DMS53 (cell line): ENCODE results near the gene DLST.
A peak's percentile ranks its signal among the peaks of the same experiment; 100 is the strongest.
"Not testable (repeated sequence)": the region's sequence is repeated elsewhere in the genome, so short reads cannot be mapped to it uniquely, and the experiment has no call there.

Source experiments
- DNase-seq: peaks from one replicate; lab custom pipeline; 2025; lab: John Stamatoyannopoulos, UW

Gene DLST

DNA sequence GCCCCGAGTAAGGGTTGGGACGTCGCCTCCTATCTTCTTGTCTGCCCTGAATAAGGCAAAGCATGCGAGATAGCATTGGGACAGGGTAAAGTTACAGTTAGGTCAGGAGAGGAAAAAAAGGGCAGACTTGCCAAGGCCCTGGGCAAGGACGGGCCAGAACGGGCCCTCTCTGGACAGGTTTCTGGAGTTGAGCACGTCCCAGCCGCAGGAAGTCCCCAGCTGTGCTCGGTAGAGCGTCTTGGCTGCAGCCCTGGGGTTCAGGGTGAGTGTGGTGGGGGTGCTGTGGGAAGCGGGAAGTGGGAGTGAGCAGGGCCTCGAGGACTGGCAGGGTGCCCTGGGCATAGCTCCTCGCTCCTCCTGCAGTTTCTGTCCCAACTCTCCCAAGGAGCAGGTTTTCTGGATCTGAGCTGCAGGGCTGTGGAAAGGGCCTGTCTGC, 35.9 kb downstream of the DLST start:
- DNase-seq: no peak

DNA sequence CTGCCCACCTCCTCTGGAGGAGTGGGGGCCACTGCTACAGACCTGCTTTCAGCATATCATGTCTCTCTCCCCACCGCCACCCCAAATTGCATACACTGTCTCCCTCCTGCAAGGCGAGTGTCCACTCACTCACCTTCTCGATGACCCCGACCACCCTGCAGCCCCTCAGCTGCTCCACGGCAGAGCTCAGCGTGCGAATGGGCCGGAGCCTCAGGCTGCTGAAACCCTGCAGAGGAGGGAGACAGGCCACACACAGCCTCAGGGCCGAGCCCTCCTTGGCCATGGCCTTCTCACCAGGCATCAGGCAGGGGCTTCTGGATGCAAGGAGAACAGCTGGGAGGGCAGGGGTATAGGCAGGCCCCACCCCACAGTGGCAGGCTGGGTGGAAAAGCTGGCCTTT, 36.7 kb downstream of the DLST start:
- no peak for DNase-seq

DNA sequence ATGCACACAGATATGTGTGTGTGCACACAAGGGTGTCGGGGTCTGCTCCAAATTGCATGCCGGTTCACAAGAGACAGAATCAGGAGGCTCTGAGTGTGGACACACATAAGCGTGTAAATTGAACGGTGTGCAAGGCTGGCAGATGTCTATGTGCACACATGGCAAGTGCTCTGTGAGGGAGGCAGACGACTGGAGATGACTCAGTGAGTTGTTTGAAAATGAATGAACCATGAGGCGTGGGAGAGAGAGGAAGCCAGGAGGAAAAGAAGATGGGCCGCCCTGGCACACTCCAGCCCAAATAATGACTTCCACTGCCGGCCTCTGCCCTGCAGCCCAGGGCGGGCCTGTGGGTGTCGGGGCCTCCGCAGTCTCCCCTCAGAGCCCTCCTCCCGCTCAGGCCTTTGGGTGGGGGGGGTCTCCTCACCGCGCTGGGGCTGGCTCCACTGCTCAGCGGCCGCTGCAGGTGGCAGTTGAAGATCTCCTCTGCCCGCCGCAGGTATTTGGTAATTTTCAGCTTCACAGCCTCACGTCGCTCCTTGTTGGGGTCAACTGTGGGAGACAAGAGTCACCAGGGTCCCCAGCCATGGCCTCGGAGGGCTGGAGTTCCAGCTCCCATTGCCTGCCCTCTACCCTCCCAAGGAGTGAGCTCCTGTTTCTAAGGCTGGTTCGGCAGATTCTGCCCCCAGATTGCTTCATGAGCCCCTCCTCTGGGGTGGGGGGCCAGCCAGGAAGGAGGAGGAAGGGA, 37.9 kb downstream of the DLST start:
- DNase-seq: no peak

DNA sequence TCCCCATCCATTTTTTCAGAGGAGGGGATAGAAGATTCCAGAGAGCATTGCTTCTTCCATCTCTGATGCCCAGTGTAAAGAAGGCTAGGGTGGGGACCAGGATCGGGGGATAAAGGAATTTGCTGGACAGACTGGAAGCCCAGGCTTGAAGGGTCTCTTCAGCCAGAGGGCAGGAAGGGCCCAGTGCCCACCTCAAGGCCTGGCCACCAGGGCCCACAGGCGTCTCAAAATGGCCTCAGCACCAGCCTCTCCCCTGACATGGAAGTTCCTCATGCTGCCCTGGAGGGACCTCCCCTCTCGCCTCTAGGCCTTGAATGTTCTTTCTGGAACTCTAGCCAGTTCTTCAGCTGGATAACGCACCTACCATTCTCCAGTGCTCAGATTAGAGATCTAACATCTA, 38.6 kb downstream of the DLST start:
- DNase-seq: no peak

DNA sequence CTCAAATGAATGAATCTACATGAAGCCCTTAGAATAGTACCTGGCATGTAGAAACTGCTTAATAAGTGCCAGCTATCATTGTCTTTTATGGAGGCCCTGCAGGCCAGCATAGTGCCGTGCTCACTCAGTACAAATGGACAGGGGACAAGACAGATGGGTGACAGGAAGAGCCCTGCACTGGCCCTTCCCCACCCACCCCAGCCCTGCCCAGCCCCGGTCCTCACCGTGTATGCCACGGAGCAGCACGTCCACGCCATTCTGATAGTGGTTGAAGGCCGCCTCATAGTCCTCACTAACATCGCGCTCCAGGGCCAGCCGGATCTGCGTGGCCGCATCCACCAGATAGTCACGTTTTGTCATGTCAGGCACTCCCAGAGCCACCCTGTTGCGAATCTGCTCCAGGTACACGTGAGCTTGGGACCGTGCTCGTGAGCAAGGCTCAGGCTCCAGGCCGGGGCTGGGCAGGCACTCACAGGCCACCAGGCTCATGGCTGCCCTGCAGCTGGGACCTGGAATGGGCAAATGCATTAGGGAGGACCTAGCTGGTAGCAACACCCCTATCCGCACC, 39.4 kb downstream of the DLST start:
- no peak for DNase-seq

DNA sequence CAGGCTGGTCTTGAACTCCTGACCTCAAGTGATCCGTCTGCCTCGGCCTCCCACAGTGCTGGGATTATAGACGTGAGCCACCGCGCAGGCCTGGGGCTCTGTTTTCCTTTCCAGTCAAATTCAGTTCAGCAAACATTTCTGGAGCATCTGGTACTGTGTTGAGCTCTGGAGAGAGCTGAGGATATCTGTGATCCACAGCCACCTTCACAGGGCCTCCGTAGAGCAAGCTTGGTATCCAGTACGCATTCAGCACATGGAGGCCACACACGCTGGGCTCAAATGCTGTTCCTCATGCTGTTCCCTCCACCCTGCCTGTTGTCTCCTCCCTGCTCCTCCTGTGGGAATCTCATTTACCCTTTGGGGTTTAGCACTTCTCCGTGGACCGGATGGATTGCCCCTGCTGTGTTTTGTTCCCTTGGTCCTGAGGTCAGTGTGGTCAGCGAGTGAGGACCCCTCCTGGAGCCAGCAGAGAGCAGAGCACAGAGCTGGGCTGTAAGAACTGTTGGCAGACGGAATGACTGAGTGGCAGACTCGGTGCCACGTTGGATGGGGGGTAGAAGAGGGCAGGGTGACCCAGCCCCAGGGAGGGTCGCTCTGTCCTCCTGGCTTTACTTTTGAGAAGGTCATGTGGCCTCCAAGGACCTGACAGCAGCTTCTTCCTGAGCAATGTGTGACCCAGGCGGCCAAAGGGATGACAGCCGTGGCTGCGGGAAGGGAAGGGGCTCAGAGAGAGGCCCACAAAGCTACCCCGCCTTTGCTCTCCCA, 40.5 kb downstream of the DLST start:
- DNase-seq: no peak

DNA sequence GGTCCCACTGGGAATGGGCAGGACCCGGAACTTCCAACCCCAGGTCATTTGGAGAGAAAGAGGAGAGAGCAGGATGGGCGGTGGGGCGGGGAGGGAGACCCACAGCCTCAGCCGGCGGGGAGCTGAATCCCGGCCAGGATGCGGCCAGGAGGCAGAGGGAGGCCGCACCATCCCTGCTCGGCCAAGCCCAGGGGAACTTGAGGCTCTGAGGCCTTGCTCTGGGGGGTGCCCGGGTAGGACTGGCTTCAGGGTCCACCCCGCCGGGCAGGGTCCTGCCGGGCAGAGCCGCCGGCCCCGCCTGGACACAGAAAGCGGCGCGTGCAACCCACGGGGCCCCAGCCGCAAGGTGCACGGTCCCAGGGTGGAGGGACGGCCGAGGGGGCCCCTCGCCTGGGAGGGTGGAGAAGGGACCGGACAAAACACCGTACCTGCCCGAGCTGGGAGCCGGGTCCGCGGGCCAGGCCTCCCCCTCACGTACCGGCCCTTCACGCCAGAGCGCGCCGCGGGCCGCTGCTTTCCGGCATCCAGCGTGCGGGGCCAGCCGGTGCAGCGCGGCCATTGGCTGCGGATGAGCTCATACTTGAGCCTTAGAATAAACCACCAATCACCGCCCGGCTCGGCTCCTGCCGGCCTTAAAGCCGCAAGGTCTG, 41.2 kb downstream of the DLST start, which contains the start of gene RPS6KL1:
TSS of gene RPS6KL1 (minus strand) at position 509 of the 650 bp plus-strand sequence. CDS start 1,719 bp downstream, outside the sequence.
- DNase-seq: peak; percentile 92

DNA sequence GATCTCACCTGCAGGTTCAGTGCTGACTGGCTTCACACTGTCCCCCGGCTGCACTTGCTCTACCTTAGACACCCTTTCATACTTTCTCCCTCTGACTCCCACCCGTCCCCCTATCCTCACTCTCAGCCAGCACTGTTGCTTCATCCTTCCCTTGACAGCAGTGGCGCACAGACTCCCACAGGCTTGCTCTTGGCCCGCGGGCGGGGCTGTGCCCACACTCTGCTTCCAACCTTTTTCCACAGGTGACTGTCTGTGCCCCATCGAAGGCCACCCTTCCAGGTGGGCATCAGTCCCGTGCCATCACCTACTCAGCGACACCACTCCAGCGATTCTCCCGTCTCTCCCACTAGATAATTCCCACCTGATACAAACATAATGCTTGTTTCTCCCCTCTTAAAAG, 42.3 kb downstream of the DLST start:
- DNase-seq: no peak

DNA sequence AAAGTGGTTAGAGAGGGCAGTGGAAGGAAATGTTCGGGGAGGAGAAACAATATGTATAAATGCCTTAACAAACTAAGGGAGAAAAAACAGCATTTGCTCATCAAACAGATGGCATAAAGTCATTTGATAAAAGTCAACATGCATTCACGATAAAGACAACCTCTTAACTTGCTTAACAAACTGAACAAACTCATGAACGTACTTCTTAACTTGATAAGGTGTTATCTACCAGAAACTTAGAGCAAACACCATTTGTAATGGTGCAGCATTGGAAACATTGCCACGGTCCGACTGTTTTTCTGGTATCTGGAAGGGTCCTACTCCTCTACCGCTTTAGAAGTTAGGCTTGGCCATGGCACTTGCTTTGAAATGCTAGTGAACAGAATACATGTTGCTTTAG, 45.5 kb downstream of the DLST start:
- no peak for DNase-seq

DNA sequence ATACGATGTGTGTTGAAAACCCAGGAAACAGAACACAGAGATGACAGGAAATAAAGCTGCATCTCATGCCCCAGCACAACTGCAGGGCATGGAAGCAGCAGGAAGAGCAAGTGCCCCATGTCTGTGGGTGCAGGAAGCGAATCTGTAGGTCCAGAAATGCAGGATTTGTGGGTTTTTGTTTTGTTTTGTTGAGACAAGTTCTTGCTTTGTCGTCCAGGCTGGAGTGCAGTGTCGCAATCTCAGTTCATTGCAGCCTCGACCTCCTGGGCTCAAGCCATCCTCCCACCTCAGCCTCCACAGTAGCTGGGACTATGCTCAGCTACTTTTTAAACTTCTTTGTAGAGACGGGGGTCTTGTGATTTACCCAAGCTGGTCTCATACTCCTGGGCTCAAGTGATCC, 47.5 kb downstream of the DLST start:
- DNase-seq: no peak

DNA sequence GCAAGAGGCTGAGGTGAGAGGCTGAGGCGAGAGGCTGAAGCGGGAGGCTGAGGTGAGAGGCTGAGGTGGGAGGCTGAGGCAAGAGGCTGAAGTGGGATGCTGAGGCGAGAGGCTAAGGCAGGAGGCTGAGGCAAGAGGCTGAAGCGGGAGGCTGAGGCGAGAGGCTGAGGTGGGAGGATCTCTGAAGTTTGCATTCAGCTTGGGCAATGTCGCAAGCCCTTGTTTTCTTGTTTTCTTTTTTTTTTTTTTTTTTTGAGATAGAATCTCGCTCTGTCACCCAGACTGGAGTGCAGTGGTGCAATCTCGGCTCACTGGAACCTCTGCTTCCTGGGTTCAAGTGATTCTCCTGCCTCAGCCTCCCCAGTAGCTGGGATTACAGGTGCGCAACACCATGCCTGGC, 50.0 kb downstream of the DLST start:
- DNase-seq: not testable (repeated sequence)

DNA sequence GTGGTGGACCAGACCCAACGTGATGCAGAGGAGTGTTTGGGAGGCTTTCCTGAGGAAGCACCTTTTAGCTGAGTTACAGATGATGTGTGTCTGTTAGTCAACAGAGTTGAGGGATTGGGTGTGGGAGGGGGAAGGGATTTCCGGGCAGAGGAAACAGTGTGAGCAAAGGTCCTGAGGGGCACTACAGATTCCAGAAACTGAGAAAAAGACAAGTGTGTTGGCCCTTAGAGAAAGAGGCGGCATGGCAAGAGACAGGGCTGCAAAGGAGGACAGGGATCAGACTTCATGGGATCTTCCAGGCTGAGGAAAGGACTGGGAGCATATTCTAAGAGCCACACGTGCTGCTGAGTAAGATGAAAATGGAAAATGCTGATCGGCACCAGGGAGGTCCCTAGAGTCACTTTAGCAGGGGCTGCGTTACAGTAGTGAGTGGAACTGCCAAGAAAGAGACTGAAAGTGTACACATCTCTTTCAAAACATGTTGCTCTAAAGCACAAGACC, 50.7 kb downstream of the DLST start:
- no peak for DNase-seq

DNA sequence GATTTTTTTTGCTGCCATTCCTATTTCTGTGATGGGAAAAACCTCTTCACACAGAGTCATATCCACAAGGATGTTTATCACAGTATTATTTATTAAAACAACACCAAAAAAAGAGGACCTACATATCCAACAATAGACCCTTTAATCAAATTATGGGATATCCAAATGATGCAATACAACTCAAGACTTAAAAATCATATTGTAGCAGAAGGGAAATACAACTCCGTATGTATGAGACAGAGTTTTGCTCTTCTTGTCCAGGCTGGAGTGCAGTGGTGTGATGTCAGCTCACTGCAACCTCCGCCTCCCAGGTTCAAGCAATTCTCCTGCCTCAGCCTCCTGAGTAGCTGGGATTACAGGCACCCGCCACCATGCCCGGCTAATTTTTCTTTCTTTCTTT, 51.2 kb downstream of the DLST start:
- DNase-seq: not testable (repeated sequence)

DNA sequence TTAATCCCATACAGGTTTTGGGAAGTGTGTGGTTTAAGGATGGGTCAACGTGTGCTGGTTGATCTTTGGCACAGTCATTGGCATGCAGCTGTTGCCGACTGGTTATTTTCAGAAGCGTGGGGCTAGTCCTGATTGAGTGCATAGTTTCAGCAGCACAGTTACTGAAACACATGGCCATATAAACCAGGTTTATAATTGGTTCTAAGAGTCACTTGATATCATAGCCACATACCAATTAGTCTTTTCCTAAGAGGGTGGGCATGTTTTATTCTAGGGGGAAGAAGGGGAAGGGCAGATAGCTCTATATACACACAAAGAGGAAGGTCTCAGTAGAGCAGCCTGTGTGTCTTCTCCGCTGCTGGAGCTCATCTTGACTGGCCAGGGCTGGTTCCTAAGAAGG, 52.3 kb downstream of the DLST start:
- no peak for DNase-seq

DNA sequence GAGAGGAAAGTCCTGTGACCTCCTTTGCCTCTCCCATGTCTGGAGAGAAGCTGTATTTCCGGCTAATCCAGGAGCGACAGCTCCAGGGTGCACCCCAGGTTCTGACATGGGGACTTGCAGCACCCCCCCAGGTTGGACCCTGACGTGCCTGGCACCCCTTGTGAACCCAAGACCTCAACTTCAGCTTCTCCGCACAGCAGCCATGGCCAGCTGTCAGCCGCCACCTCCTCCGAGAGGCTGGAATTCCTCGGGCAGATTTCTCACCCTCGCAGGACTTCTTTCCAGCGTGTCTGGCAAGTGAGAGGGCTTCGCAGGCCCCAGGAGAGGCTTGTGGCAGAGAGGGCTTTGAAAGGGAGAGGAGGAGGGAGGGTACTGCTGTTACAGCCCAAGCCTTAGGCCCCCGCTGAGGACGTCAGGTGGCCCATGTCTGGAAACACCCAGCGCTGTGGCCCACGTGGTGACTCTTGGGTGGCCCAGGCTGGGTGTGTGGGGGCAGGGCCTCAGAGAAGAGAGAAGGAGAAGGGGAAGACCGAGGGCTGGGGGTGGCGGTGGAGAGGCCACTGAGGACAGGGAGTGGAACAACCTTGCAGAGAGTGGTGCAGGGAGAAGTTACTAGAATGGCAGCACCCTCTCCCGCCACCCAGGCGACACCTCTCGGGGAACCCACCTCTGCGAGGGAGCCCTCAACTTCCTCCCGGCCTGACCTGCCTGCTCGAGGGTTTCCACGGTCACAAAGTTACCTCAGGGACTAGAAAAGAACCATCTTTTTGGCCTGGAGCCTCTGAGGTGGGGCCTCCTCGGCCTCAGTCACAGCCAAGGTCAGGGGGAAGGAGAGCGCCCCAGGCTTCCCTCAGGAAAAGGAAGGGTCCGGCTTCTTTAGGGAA, 53.0 kb downstream of the DLST start:
- DNase-seq: no peak

DNA sequence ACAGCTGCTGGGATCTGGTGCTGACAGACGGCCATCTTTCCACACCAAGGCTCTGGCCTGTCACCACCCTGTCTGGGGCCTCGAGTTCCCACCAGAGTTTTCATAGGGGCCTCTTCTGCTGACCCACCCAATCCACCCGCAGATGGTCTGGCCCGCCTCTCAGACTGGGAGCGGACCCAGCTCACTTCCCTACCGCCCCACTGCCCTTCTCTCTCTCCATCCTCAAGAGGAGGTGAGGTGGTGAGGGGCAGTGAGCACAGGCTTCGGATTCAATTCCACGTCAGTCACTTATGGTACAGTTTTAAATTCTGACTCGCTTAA, 53.6 kb downstream of the DLST start:
- no peak for DNase-seq

DNA sequence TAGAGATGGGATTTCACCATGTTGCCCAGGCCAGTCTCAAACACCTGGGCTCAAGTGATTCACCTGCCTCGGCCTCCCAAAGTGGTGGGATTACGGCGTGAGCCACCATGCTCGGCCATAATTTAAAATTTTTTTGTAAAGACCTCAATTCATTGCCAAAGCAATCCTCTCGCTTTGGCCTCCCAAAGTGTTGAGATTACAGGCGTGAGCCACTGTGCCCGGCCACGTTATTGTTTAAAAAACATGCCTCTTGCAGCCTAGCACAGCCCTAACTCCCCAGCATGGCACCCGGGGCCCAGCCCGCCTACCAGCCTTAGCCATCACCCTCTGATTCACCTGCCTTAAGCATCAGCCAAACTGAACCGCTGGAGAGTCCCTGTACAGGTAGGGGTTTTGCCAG, 54.4 kb downstream of the DLST start:
- DNase-seq: no peak

DNA sequence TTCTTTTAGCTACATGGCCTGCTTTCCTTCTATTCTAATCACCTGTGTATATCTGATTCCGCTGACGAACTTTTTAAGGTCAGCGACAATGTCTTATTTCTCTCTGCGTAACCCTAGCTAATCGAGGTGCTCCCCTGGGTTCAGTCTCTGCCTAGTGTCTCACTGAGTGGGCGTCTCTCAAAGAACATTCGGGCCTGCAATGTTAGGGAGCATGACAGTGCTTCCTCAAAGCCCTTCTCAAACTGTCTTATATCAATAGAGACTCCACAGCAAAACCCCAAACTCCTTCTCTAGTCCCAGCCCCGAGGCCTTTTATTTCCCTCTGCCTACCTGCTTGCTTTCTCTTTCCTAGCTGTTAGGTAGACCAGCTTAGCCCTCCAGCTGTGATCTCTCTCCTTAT, 55.0 kb downstream of the DLST start:
- no peak for DNase-seq

DNA sequence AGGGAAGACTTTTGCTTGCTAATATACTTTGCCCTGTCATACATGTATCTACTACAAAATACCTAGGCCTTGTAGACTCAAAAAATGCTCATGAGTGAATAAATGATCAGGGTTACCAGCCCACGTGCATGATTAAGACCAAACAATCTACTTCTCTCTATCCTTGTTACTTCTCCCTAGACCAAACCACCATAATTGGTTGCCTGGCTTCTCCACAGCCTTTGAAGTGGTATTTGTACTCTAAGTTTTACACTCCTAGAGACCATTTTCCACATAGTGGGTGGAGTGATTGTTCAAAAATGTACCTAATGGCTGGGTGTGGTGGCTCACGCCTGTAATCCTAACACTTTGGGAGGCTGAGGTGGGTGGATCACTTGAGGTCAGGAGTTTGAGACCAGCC, 55.5 kb downstream of the DLST start:
- DNase-seq: no peak

DNA sequence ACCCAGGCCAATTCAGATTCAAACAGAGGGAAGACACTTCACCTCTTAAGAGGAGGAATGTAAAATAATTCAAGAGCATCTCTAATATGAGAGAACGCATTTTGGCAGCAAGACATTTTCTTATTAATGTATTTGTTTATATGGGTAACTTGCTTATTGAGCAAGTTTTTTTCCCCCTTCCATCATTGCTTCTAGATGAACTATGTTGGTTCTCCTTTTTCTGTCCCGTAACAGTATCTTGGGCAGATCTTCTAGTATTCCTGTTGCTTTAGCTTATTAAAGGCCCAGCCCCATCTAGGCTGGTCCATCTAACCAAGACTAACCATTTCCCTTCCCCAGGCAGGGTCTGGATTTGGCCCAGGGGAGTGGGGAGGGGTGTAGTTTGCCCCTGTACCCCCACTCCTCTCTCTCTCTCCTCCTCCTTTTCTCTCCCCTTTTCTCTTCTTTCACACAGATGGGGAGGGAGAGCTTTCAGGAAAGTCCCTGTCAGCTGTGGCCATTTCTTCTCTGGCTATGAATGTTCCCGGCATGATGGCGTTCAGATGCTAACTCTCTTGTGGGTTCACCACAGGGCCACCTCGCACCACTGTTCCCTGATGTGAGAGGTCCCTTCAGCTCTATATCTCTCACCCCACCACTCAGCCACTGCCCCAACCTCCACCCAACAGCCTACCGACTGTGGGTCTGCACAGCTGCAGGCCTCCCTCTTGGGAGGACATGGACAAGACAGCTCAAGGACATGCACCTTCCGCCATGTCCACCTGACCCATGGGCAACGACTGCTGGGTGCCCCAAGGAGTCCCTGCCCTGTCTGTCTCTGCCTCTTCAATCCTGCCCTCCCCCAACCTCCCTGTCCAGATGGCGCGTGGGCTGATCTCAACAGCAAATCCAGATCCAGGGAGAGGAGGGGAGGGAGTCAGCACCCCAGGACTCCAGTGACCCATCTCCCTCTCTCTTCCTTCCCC, 57.1 kb downstream of the DLST start:
- no peak for DNase-seq
